ENCODE results near the gene TRIM25.

Gene TRIM25

GRCh38 chr17:56926704-56927103, 12.9 kb upstream of the TRIM25 start:
- no peak for DNase-seq (ENCODE audit: low spot score)

GRCh38 chr17:56926270-56926669, 12.4 kb upstream of the TRIM25 start:
- DNase-seq (ENCODE audit: low spot score) = no peak

- no peak for DNase-seq (ENCODE audit: low spot score)
Observed at GRCh38 chr17:56925088-56925487, 11.2 kb upstream of the TRIM25 start.

GRCh38 chr17:56919717-56920116, 5.9 kb upstream of the TRIM25 start:
- no peak for DNase-seq (ENCODE audit: low spot score)

- no peak for DNase-seq (ENCODE audit: low spot score)
Observed at GRCh38 chr17:56918916-56919315, 5.1 kb upstream of the TRIM25 start.

- DNase-seq (ENCODE audit: low spot score) = no peak
Observed at GRCh38 chr17:56917559-56918296, 3.9 kb upstream of the TRIM25 start.

- DNase-seq (ENCODE audit: low spot score) = no peak
Observed at GRCh38 chr17:56914581-56915273, 878 bp upstream of the TRIM25 start.

- peak; percentile 59 for DNase-seq (ENCODE audit: low spot score)
Observed at GRCh38 chr17:56913353-56913866, 439 bp downstream of the TRIM25 start.

- DNase-seq (ENCODE audit: low spot score) = no peak
Observed at GRCh38 chr17:56913000-56913311, 893 bp downstream of the TRIM25 start.

- no peak for DNase-seq (ENCODE audit: low spot score)
Observed at GRCh38 chr17:56912105-56912999, 1.5 kb downstream of the TRIM25 start.

- no peak for DNase-seq (ENCODE audit: low spot score)
Observed at GRCh38 chr17:56910509-56911235, 3.2 kb downstream of the TRIM25 start.

- no peak for DNase-seq (ENCODE audit: low spot score)
Observed at GRCh38 chr17:56909742-56910508, 3.9 kb downstream of the TRIM25 start.

- no peak for DNase-seq (ENCODE audit: low spot score)
Observed at GRCh38 chr17:56908001-56908542, 5.8 kb downstream of the TRIM25 start.

- DNase-seq (ENCODE audit: low spot score) = no peak
Observed at GRCh38 chr17:56903560-56903959, 10.3 kb downstream of the TRIM25 start.

GRCh38 chr17:56902348-56902747, 11.5 kb downstream of the TRIM25 start:
- no peak for DNase-seq (ENCODE audit: low spot score)

GRCh38 chr17:56899403-56899802, 14.4 kb downstream of the TRIM25 start:
- no peak for DNase-seq (ENCODE audit: low spot score)

- no peak for DNase-seq (ENCODE audit: low spot score)
Observed at GRCh38 chr17:56898874-56899273, 15.0 kb downstream of the TRIM25 start.

- DNase-seq (ENCODE audit: low spot score) = no peak
Observed at GRCh38 chr17:56897646-56898424, 16.0 kb downstream of the TRIM25 start.

GRCh38 chr17:56896968-56897359, 16.9 kb downstream of the TRIM25 start:
- no peak for DNase-seq (ENCODE audit: low spot score)
